Gastroesophageal sphincter (tissue), 3 donors: ENCODE measurements around the gene RCAN3.

Source experiments
- EP300 ChIP-seq: sonication (generic); formaldehyde crosslinking; IDR thresholded peaks from one replicate; pipeline ENCODE4 v1.6.1; 2017; ENCODE audit warnings: antibody characterized with exemption, mild to moderate bottlenecking
- POLR2A ChIP-seq, 2 donors: fragments of 450-650 bp; IDR thresholded peaks; one replicate each; pipeline ENCODE4 v1.6.1; 2017; ENCODE audit warnings: antibody characterized with exemption in 2 of 2, mild to moderate bottlenecking in 2 of 2, moderate library complexity in 1 of 2
- POLR2AphosphoS5 ChIP-seq: sonication (generic); formaldehyde crosslinking; IDR thresholded peaks from one replicate; pipeline ENCODE4 v1.6.1; 2017; ENCODE audit warnings: antibody characterized with exemption
- TF ChIP-seq, protein P1 (sequence below), 4 experiments: fragments of 200-600 bp in 2 of 4; fragments of 450-650 bp in 2 of 4; sonication (generic) in 1 of 4; IDR thresholded peaks; one replicate each; pipeline ENCODE4 v1.5.1; 2017 to 2019; ENCODE audit warnings: antibody characterized with exemption in 4 of 4, mild to moderate bottlenecking in 2 of 4, moderate library complexity in 2 of 4

DNA sequence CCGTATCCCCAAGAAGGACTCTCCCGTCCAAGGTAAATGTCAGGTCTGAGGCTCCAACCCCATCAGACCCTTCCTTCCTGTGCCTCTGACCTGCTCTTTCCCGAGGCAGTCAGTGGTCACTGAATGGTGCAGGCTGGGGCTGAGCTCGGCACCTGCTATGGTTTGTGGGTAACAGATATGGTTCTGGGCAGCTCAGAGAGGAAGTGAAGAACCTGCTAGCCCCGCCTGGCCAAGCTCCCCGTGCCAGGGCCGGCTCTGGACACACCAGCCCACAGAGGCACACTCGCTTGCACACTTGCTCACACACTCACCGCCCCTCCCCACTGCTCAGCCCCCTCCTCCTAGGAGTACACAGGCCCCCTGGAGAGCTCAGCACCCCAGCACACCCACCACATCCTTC lies 69.7 kb downstream of the RCAN3 start:
- TF ChIP-seq POLR2A (IDR thresholded peaks at IDR 0.05), result no peak
- no peak for TF ChIP-seq EP300
- TF ChIP-seq, protein P1, sequence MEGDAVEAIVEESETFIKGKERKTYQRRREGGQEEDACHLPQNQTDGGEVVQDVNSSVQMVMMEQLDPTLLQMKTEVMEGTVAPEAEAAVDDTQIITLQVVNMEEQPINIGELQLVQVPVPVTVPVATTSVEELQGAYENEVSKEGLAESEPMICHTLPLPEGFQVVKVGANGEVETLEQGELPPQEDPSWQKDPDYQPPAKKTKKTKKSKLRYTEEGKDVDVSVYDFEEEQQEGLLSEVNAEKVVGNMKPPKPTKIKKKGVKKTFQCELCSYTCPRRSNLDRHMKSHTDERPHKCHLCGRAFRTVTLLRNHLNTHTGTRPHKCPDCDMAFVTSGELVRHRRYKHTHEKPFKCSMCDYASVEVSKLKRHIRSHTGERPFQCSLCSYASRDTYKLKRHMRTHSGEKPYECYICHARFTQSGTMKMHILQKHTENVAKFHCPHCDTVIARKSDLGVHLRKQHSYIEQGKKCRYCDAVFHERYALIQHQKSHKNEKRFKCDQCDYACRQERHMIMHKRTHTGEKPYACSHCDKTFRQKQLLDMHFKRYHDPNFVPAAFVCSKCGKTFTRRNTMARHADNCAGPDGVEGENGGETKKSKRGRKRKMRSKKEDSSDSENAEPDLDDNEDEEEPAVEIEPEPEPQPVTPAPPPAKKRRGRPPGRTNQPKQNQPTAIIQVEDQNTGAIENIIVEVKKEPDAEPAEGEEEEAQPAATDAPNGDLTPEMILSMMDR (IDR thresholded peaks at IDR 0.05), result no peak
- TF ChIP-seq POLR2AphosphoS5, result no peak
